Neural cell (in vitro differentiated cells): ENCODE results near the gene IDUA. TPM values are rescaled to one million over a fixed set of nuclear protein-coding genes. Genes with fewer than 3 reads are reported as not detected.

Source experiments
- H2AFZ ChIP-seq: fragments of 200-600, 300-800 bp; sonication (generic), shearing (Covaris generic); 2 replicates; pipeline ENCODE4 v1.6.0; 2014; ENCODE audit warnings: low read depth, mild to moderate bottlenecking, antibody characterized with exemption, low read length, moderate library complexity
- H3F3A ChIP-seq: fragments of 200-600 bp; shearing (Covaris generic); 2 replicates; pipeline ENCODE4 v1.6.1; 2016; ENCODE audit warnings: mild to moderate bottlenecking, moderate library complexity, mixed read lengths, antibody characterized with exemption, low read length; ENCODE audit not compliant: insufficient read depth, poor library complexity, severe bottlenecking
- H3K27ac ChIP-seq: fragments of 200-600, 300-800 bp; sonication (generic), shearing (Covaris generic); 2 replicates; pipeline ENCODE4 v1.5.1; 2014; ENCODE audit warnings: mild to moderate bottlenecking, low read length, moderate library complexity
- H3K27me3 ChIP-seq: fragments of 300-800, 200-600 bp; sonication (generic), shearing (Covaris generic); 2 replicates; pipeline ENCODE4 v1.6.0; 2014; ENCODE audit warnings: mild to moderate bottlenecking, low read depth, low read length, moderate library complexity; ENCODE audit not compliant: insufficient read depth
- H3K36me3 ChIP-seq: fragments of 300-800, 200-600 bp; sonication (generic), shearing (Covaris generic); 2 replicates; pipeline ENCODE4 v1.5.1; 2014; ENCODE audit warnings: mild to moderate bottlenecking, antibody characterized with exemption, low read length, moderate library complexity; ENCODE audit not compliant: insufficient read depth
- H3K4me2 ChIP-seq: fragments of 300-800, 200-600 bp; sonication (generic), shearing (Covaris generic); 2 replicates; pipeline ENCODE4 v1.6.0; 2014; ENCODE audit warnings: mild to moderate bottlenecking, low read length
- H3K4me3 ChIP-seq: fragments of 300-800, 200-600 bp; sonication (generic), shearing (Covaris generic); 2 replicates; pipeline ENCODE4 v1.5.1; 2014; ENCODE audit warnings: mild to moderate bottlenecking, low read length, moderate library complexity
- H3K79me2 ChIP-seq: fragments of 200-600 bp; shearing (Covaris generic); replicated peaks from 2 replicates; pipeline ENCODE4 v1.6.0; 2014; ENCODE audit warnings: mild to moderate bottlenecking, low read length, moderate library complexity; ENCODE audit not compliant: insufficient read depth
- H3K9ac ChIP-seq: fragments of 300-800, 200-600 bp; sonication (generic), shearing (Covaris generic); 2 replicates; pipeline ENCODE4 v1.6.1; 2016; ENCODE audit warnings: mild to moderate bottlenecking, low read length, mixed read lengths
- H3K9me2 ChIP-seq: fragments of 200-600 bp; shearing (Covaris generic); 2 replicates; pipeline ENCODE4 v1.6.1; 2016; ENCODE audit warnings: mild to moderate bottlenecking, low read length, mixed read lengths; ENCODE audit not compliant: insufficient read depth
- H3K9me3 ChIP-seq: fragments of 200-600, 300-800 bp; sonication (generic), shearing (Covaris generic); 2 replicates; pipeline ENCODE4 v1.6.1; 2016; ENCODE audit warnings: mild to moderate bottlenecking, mixed run types, low read length, moderate library complexity, mixed read lengths
- H4K20me1 ChIP-seq: fragments of 200-600 bp; shearing (Covaris generic); 2 replicates; pipeline ENCODE4 v1.6.1; 2016; ENCODE audit warnings: mild to moderate bottlenecking, mixed run types; ENCODE audit not compliant: insufficient read depth
- CTCF ChIP-seq: fragments of 450-650 bp; IDR thresholded peaks from 2 replicates; pipeline ENCODE4 v1.5.1; 2014; ENCODE audit warnings: antibody characterized with exemption, mild to moderate bottlenecking, moderate library complexity; ENCODE audit not compliant: poor library complexity, severe bottlenecking
- EP300 ChIP-seq: fragments of 450-650 bp; conservative IDR thresholded peaks from 2 replicates; pipeline ENCODE4 v1.6.1; 2014; ENCODE audit warnings: antibody characterized with exemption, mild to moderate bottlenecking, moderate library complexity; ENCODE audit not compliant: poor library complexity, severe bottlenecking
- EZH2 ChIP-seq: fragments of 200-600, 300-800 bp; shearing (Covaris generic), sonication (generic); IDR thresholded peaks from 2 replicates; pipeline ENCODE4 v1.6.1; 2014; ENCODE audit warnings: antibody characterized with exemption, low read length, borderline replicate concordance, mild to moderate bottlenecking; ENCODE audit not compliant: insufficient read depth, poor library complexity, severe bottlenecking
- MXI1 ChIP-seq: fragments of 450-650 bp; conservative IDR thresholded peaks from 2 replicates; pipeline ENCODE4 v1.6.1; 2014; ENCODE audit warnings: antibody characterized with exemption, mild to moderate bottlenecking; ENCODE audit not compliant: poor library complexity, severe bottlenecking
- POLR2AphosphoS5 ChIP-seq: IDR thresholded peaks from 2 replicates; pipeline ENCODE4 v1.6.1; 2012
- RAD21 ChIP-seq: fragments of 450-650 bp; conservative IDR thresholded peaks from 2 replicates; pipeline ENCODE4 v1.6.1; 2014; ENCODE audit warnings: antibody characterized with exemption, mild to moderate bottlenecking, moderate library complexity
- REST ChIP-seq: IDR thresholded peaks from 2 replicates; pipeline ENCODE4 v1.6.1; 2012; ENCODE audit warnings: borderline replicate concordance
- SMC3 ChIP-seq: fragments of 450-650 bp; conservative IDR thresholded peaks from 2 replicates; pipeline ENCODE4 v1.6.1; 2014; ENCODE audit warnings: antibody characterized with exemption, mild to moderate bottlenecking, moderate library complexity; ENCODE audit not compliant: poor library complexity
- TAF1 ChIP-seq: IDR thresholded peaks from 2 replicates; pipeline ENCODE4 v1.6.1; 2012; ENCODE audit warnings: low read depth
- polyA plus RNA-seq: library from polyadenylated mRNA; depleted of rRNA; stranded (reverse); fragments of >200 nt; gene quantifications from 2 replicates; pipeline ENCODE4 v1.2.3, GENCODE V29; 2014

Gene IDUA
- polyA plus RNA-seq, 1 donor from 2014 or later = 12.7 TPM

GRCh38 chr4:946517-947471 lies 40.0 kb upstream of the IDUA start:
- Histone ChIP-seq H3K27ac (no peak overlapping the region), H3K9ac (no peak overlapping the region), H3K79me2 (no peaks in the 10 kb centered on the region), H4K20me1 (no peaks in the 10 kb centered on the region), H3K4me3 (no peak overlapping the region), H3K36me3 (no peaks in the 10 kb centered on the region), H3K9me3 (no peaks in the 10 kb centered on the region), H3K27me3 (no peaks in the 10 kb centered on the region), H3F3A (no peaks in the 10 kb centered on the region), H3K9me2 (no peaks in the 10 kb centered on the region), H3K4me2 (no peak overlapping the region), H2AFZ (no peak overlapping the region)
- TF ChIP-seq POLR2AphosphoS5 = no peak
- TF ChIP-seq CTCF = no peak
- TF ChIP-seq TAF1 = no peak
- TF ChIP-seq SMC3 = no peak
- no peak for TF ChIP-seq RAD21
- no peak for TF ChIP-seq EP300
- no peak for TF ChIP-seq MXI1
- no peak for TF ChIP-seq EZH2
- TF ChIP-seq REST = no peak

- H3K79me2 ChIP-seq = no peaks in the 10 kb centered on the region
- no peak overlapping the region for H3K4me2 ChIP-seq
- H4K20me1 ChIP-seq = no peaks in the 10 kb centered on the region
- no peak overlapping the region for H3K9ac ChIP-seq
- H3K36me3 ChIP-seq = no peaks in the 10 kb centered on the region
- TF ChIP-seq EP300 (no peak), CTCF (no peak), TAF1 (no peak), MXI1 (no peak), EZH2 (no peak), REST (no peak), SMC3 (no peak), RAD21 (no peak), POLR2AphosphoS5 (no peak)
- no peaks in the 10 kb centered on the region for H3F3A ChIP-seq
- no peaks in the 10 kb centered on the region for H3K9me2 ChIP-seq
- no peak overlapping the region for H3K4me3 ChIP-seq
- H3K27ac ChIP-seq = no peak overlapping the region
- no peaks in the 10 kb centered on the region for H3K9me3 ChIP-seq
- H2AFZ ChIP-seq = no peak overlapping the region
- no peaks in the 10 kb centered on the region for H3K27me3 ChIP-seq
These were observed 39.3 kb upstream of the IDUA start for GRCh38 chr4:947491-947971.
